DND-41 (cell line): ENCODE measurements around the gene SAMD10.

ENCODE experiments used
- ATAC-seq: fragments of 200-7000 bp; cut with Tn5 transposase; 3 replicates; pipeline ENCODE4 v1.9.1; 2021; ENCODE audit warnings: low read depth; ENCODE audit not compliant: insufficient read depth
- DNase-seq: peaks from one replicate; pipeline ENCODE4 v3.0.0-alpha.2; 2020
- H2AFZ ChIP-seq: 2 replicates; pipeline ENCODE4 v1.6.0; 2012; ENCODE audit warnings: low read depth, low read length
- H3K27ac ChIP-seq: 2 replicates; pipeline ENCODE4 v1.5.1; 2012; ENCODE audit warnings: low read length, inconsistent platforms
- H3K27me3 ChIP-seq: fragments of 200-600 bp; sonication (generic); 2 replicates; pipeline ENCODE4 v1.6.0; 2012; ENCODE audit warnings: low read length, mild to moderate bottlenecking, inconsistent platforms; ENCODE audit not compliant: insufficient read depth, poor library complexity
- H3K36me3 ChIP-seq: 2 replicates; pipeline ENCODE4 v1.5.1; 2012; ENCODE audit warnings: low read length, inconsistent platforms; ENCODE audit not compliant: insufficient read depth
- H3K4me1 ChIP-seq: 2 replicates; pipeline ENCODE4 v1.5.1; 2012; ENCODE audit warnings: mild to moderate bottlenecking, low read length; ENCODE audit not compliant: insufficient read depth
- H3K4me2 ChIP-seq: 2 replicates; pipeline ENCODE4 v1.6.0; 2012; ENCODE audit warnings: mild to moderate bottlenecking, moderate library complexity, low read length, inconsistent platforms; ENCODE audit not compliant: insufficient read depth
- H3K4me3 ChIP-seq, 2 experiments: fragments of 200-600 bp in 1 of 2; shearing (Covaris generic) in 1 of 2; 2 replicates each; pipeline ENCODE4 v1.5.1; 2012 to 2016; ENCODE audit warnings: inconsistent platforms in 2 of 2, low read length in 2 of 2, mild to moderate bottlenecking in 2 of 2, low read depth in 1 of 2, moderate library complexity in 1 of 2
- H3K79me2 ChIP-seq: 2 replicates; pipeline ENCODE4 v1.6.0; 2012; ENCODE audit warnings: low read length, inconsistent platforms; ENCODE audit not compliant: insufficient read depth
- H3K9ac ChIP-seq: 2 replicates; pipeline ENCODE4 v1.6.0; 2012; ENCODE audit warnings: low read depth, mild to moderate bottlenecking, inconsistent platforms, low read length, moderate library complexity
- H3K9me3 ChIP-seq: 2 replicates; pipeline ENCODE4 v1.5.1; 2012; ENCODE audit warnings: low read length, moderate library complexity, mild to moderate bottlenecking, inconsistent platforms; ENCODE audit not compliant: insufficient read depth, severe bottlenecking
- H4K20me1 ChIP-seq: 2 replicates; pipeline ENCODE4 v1.6.0; 2012; ENCODE audit warnings: low read length; ENCODE audit not compliant: insufficient read depth
- CTCF ChIP-seq: IDR thresholded peaks from 2 replicates; pipeline ENCODE4 v1.5.1; 2012; ENCODE audit warnings: borderline replicate concordance, low read length, moderate library complexity, mild to moderate bottlenecking; ENCODE audit not compliant: poor library complexity, severe bottlenecking; ENCODE audit errors: extremely low read depth
- EZH2 ChIP-seq: IDR thresholded peaks from 3 replicates; pipeline ENCODE4 v1.6.1; 2012; ENCODE audit warnings: borderline replicate concordance, low read depth, mild to moderate bottlenecking, moderate library complexity, low read length, inconsistent platforms; ENCODE audit not compliant: severe bottlenecking

The SAMD10 gene

GRCh38 chr20:63945921-63946920 lies 33.2 kb downstream of the SAMD10 start:
- H2AFZ ChIP-seq, result no peak overlapping the region
- H3K4me3 ChIP-seq, result no peak overlapping the region
- no peak overlapping the region for H3K9ac ChIP-seq
- peaks cover 75% of the 10 kb centered on the region for H3K79me2 ChIP-seq
- DNase-seq (no peak), ATAC-seq (no peak)
- no peak for TF ChIP-seq CTCF
- TF ChIP-seq EZH2, result no peak
- H3K4me2 ChIP-seq, result no peak overlapping the region
- H3K36me3 ChIP-seq, result peaks cover 65% of the 10 kb centered on the region
- H3K27me3 ChIP-seq, result no peaks in the 10 kb centered on the region
- H3K9me3 ChIP-seq, result no peaks in the 10 kb centered on the region
- H3K27ac ChIP-seq, result no peak overlapping the region
- 0 out of 2 replicates have a peak, but pooled peaks cover 3% of the 10 kb centered on the region for H3K4me1 ChIP-seq
- peaks cover 92% of the 10 kb centered on the region for H4K20me1 ChIP-seq

- H3K79me2 ChIP-seq, result peaks cover 69% of the 10 kb centered on the region
- no peak overlapping the region for H3K27ac ChIP-seq
Measured at GRCh38 chr20:63945031-63945658, 34.3 kb downstream of the SAMD10 start.

GRCh38 chr20:63944078-63944941 lies 35.1 kb downstream of the SAMD10 start:
- no peak overlapping the region for H3K27ac ChIP-seq
- no peak for DNase-seq

More at GRCh38 chr20:63945031-63945658, 34.3 kb downstream of the SAMD10 start:
- Histone ChIP-seq H2AFZ (no peak overlapping the region), H3K4me3 (no peak overlapping the region), H3K27me3 (no peaks in the 10 kb centered on the region), H3K9me3 (no peaks in the 10 kb centered on the region), H3K4me2 (no peak overlapping the region), H3K4me1 (0 out of 2 replicates have a peak, but pooled peaks cover 3% of the 10 kb centered on the region), H4K20me1 (peaks cover 92% of the 10 kb centered on the region), H3K36me3 (peaks cover 66% of the 10 kb centered on the region), H3K9ac (no peak overlapping the region)
- no peak for ATAC-seq
- DNase-seq, result no peak
- TF ChIP-seq EZH2 (no peak), CTCF (no peak)

More at GRCh38 chr20:63944078-63944941, 35.1 kb downstream of the SAMD10 start:
- no peak for TF ChIP-seq EZH2
- TF ChIP-seq CTCF, result no peak
- Histone ChIP-seq H3K4me1 (no peaks in the 10 kb centered on the region), H2AFZ (no peak overlapping the region), H3K27me3 (no peaks in the 10 kb centered on the region), H3K79me2 (peaks cover 66% of the 10 kb centered on the region), H3K4me3 (no peak overlapping the region), H3K4me2 (no peak overlapping the region), H3K9ac (no peak overlapping the region), H3K36me3 (peaks cover 71% of the 10 kb centered on the region), H4K20me1 (peaks cover 91% of the 10 kb centered on the region), H3K9me3 (no peaks in the 10 kb centered on the region)
- ATAC-seq, result no peak
